PC-9 (cell line): ENCODE measurements around the gene CTNND1. TPM values are rescaled to one million over a fixed set of nuclear protein-coding genes. Genes with fewer than 3 reads are reported as not detected.

Experiments
- BruUV-seq: library from RNA; stranded (reverse); fragments of 400-500 nt; replicated peaks from 2 replicates; lab custom pipeline; 2021; lab: Mats Ljungman, UMichigan
- CTCF ChIA-PET: fragments of 300-600 bp; sonication (Branson Sonifier 250); formaldehyde crosslinking; loops from one replicate; lab custom pipeline; 2022; ENCODE audit warnings: antibody characterized with exemption; lab: Charles Lee
- POLR2A ChIA-PET: fragments of 300-600 bp; sonication (Branson Sonifier 250); formaldehyde crosslinking; loops from one replicate; lab custom pipeline; 2022; ENCODE audit warnings: antibody characterized with exemption; ENCODE audit not compliant: unreplicated experiment; lab: Charles Lee
- DNase-seq, 2 experiments: peaks; one replicate each; pipeline versions ENCODE4 v3.0.0 to v3.0.0-alpha.2; 2015 to 2022; ENCODE audit warnings: mixed read lengths in 1 of 2
- H2AFZ ChIP-seq: fragments of 200-600 bp; sonication (generic); 2 replicates; pipeline ENCODE4 v1.8.1; 2017; ENCODE audit warnings: antibody characterized with exemption
- H3F3A ChIP-seq: fragments of 200-600 bp; sonication (generic); 2 replicates; pipeline ENCODE4 v1.8.1; 2017; ENCODE audit warnings: antibody characterized with exemption, mild to moderate bottlenecking, low read depth; ENCODE audit not compliant: insufficient read depth
- H3K27ac ChIP-seq: fragments of 200-600 bp; sonication (generic); 2 replicates; pipeline ENCODE4 v1.6.1; 2016; ENCODE audit warnings: mixed run types
- H3K27me3 ChIP-seq: fragments of 200-600 bp; sonication (generic); 2 replicates; pipeline ENCODE4 v1.6.1; 2016; ENCODE audit warnings: low read depth, mixed run types; ENCODE audit not compliant: insufficient read depth
- H3K36me3 ChIP-seq: fragments of 200-600 bp; sonication (generic); 2 replicates; pipeline ENCODE4 v1.6.1; 2016; ENCODE audit warnings: low read depth, mixed run types
- H3K4me1 ChIP-seq: fragments of 200-600 bp; sonication (generic); replicated peaks from 2 replicates; pipeline ENCODE4 v1.6.1; 2016; ENCODE audit warnings: mixed run types; ENCODE audit not compliant: insufficient read depth
- H3K4me2 ChIP-seq: fragments of 200-600 bp; sonication (generic); 2 replicates; pipeline ENCODE4 v1.6.1; 2017; ENCODE audit warnings: mixed run types
- H3K4me3 ChIP-seq: fragments of 200-600 bp; sonication (generic); 2 replicates; pipeline ENCODE4 v1.6.1; 2016; ENCODE audit warnings: mixed run types
- H3K79me2 ChIP-seq: fragments of 200-600 bp; sonication (generic); 2 replicates; pipeline ENCODE4 v1.6.1; 2017; ENCODE audit warnings: low read depth, mixed run types
- H3K9me2 ChIP-seq: fragments of 200-600 bp; sonication (generic); 2 replicates; pipeline ENCODE4 v1.8.1; 2017; ENCODE audit warnings: mild to moderate bottlenecking; ENCODE audit not compliant: insufficient read depth
- H3K9me3 ChIP-seq: fragments of 200-600 bp; sonication (generic); 2 replicates; pipeline ENCODE4 v1.8.1; 2016; ENCODE audit warnings: low read depth; ENCODE audit not compliant: insufficient read depth
- H4K20me1 ChIP-seq: fragments of 200-600 bp; sonication (generic); 2 replicates; pipeline ENCODE4 v1.8.1; 2017; ENCODE audit not compliant: insufficient read depth
- CTCF ChIP-seq: fragments of 200-600 bp; sonication (generic); conservative IDR thresholded peaks from 2 replicates; pipeline ENCODE4 v1.6.1; 2017; ENCODE audit warnings: mixed run types, antibody characterized with exemption, mild to moderate bottlenecking, moderate library complexity
- EZH2 ChIP-seq: fragments of 200-600 bp; sonication (generic); IDR thresholded peaks from 2 replicates; pipeline ENCODE4 v1.8.0; 2017; ENCODE audit warnings: antibody characterized with exemption, low read depth
- intact Hi-C: fragments of 100-400 bp; cut with micrococcal nuclease; formaldehyde crosslinking; loops from one replicate; pipeline ENCODE4 v1.10.0; 2022; ENCODE audit not compliant: unreplicated experiment
- total RNA-seq: library from RNA; stranded (reverse); gene quantifications from 2 replicates; pipeline ENCODE4 v1.2.3, GENCODE V29; 2021

The CTNND1 gene
- total RNA-seq, 1 experiment from 2014 or later, result 340 TPM

DNA sequence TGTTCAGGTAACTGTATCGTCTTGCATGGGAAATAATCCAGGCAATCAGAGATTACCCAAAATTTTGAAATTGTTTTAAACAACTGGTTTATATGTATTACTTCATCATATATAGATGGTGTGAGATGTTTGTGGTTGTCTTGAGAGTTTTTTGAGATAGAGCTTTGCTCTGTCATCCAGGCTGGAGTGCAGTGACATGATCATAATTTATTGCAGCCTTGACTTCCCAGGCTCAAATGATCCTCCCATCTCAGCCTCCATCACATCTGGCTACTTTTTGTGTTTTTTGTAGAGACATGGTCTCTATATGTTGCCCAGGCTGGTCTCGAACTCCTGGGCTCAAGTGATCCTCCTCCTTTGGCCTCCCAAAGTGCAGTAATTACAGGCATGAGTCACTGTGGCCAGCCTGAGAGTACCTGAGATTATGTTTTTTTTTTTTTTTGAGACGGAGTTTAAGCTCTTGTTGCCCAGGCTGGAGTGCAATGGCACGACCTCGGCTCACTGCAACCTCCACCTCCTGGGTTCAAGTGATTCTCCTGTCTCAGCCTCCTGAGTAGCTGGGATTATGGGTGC, 11.5 kb downstream of the CTNND1 start:
- H3K36me3 ChIP-seq, result peaks cover 16% of the 10 kb centered on the region; the same call in 1 of the 2 replicates
- peak overlapping the region; percentile 78 for H3K4me2 ChIP-seq
- peak overlapping the region; percentile 86 for H3K27ac ChIP-seq
- no peaks in the 10 kb centered on the region for H3K27me3 ChIP-seq
- H3K4me3 ChIP-seq, result peak overlapping the region; percentile 40; the same call in 1 of the 2 replicates
- intact Hi-C loops, result loop anchor here (10.0 kb wide), 2 partner anchors 448 to 1782 kb away; partner anchors contain the start of gene TNKS1BP1
- peaks cover 75% of the 10 kb centered on the region for H3F3A ChIP-seq
- BruUV-seq, result no TSS peak
- peaks cover 100% of the 10 kb centered on the region for H3K79me2 ChIP-seq
- no peaks in the 10 kb centered on the region for H3K9me3 ChIP-seq
- H3K4me1 ChIP-seq, result peaks cover 89% of the 10 kb centered on the region
- no peaks in the 10 kb centered on the region for H3K9me2 ChIP-seq
- peak in 1 of 2 experiments; percentile 50 for DNase-seq
- H2AFZ ChIP-seq, result no peak overlapping the region
- ChIA-PET CTCF (interaction anchor here (0.6 to 1.5 kb wide), 3 partner anchors 9 to 549 kb away, joined by 3 to 7 read pairs (median 4); partner anchors contain the start of gene BTBD18), POLR2A (interaction anchor here (0.5 to 0.9 kb wide), 4 partner anchors 27 to 444 kb away, joined by 3 to 18 read pairs (median 4); partner anchors contain the start of gene SELENOH)
- no peak for TF ChIP-seq EZH2
- peaks cover 30% of the 10 kb centered on the region for H4K20me1 ChIP-seq

DNA sequence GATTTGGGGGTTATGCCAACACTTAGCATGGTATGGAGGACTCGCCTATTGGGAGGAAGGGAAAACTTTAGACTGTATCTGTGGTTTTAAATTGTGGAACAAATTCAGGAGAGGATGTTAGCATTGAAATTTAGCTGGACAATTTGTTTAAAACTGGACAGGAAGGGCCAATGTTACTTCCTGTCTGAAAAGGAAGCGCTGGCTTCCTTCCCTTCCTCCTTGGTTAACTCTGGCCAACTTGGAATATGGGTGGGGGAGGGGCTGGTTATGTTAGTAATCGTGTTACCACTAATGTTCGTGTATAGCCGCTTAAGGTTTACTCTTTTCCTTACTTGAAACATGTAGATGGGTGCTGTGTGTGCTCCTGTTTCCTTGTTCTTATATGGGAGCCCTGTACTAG, 13.9 kb downstream of the CTNND1 start:
- DNase-seq, result no peak
- Histone ChIP-seq H3K4me1 (peaks cover 97% of the 10 kb centered on the region), H3K27me3 (no peaks in the 10 kb centered on the region), H3K4me3 (peak overlapping the region; percentile 2; the same call in 1 of the 2 replicates), H3K27ac (peak overlapping the region; percentile 93), H3F3A (peaks cover 85% of the 10 kb centered on the region), H3K9me3 (no peaks in the 10 kb centered on the region), H2AFZ (no peak overlapping the region), H3K79me2 (peaks cover 97% of the 10 kb centered on the region), H4K20me1 (peaks cover 16% of the 10 kb centered on the region; the same call in 1 of the 2 replicates), H3K36me3 (peaks cover 11% of the 10 kb centered on the region; the same call in 1 of the 2 replicates), H3K9me2 (no peaks in the 10 kb centered on the region), H3K4me2 (peak overlapping the region; percentile 91)
- CTCF ChIA-PET, result interaction anchor here (0.6 kb wide), 1 partner anchor 28 kb away, joined by 3 read pairs; no protein-coding TSS in a partner anchor
- POLR2A ChIA-PET, result interaction anchor here (0.6 to 1.5 kb wide), 3 partner anchors 14 to 34 kb away, joined by 5 to 18 read pairs (median 6); partner anchors contain the start of genes CTNND1 and SELENOH
- no TSS peak for BruUV-seq
- intact Hi-C loops, result loop anchor here (10.0 kb wide), 2 partner anchors 451 to 1779 kb away; partner anchors contain the start of gene TNKS1BP1
- TF ChIP-seq EZH2 (no peak), CTCF (no peak)

GRCh38 chr11:57776031-57776521, 14.5 kb downstream of the CTNND1 start:
- Histone ChIP-seq H2AFZ (no peak overlapping the region), H3F3A (peaks cover 85% of the 10 kb centered on the region), H3K9me3 (no peaks in the 10 kb centered on the region), H3K79me2 (peaks cover 97% of the 10 kb centered on the region), H3K4me1 (peaks cover 97% of the 10 kb centered on the region), H3K36me3 (peaks cover 11% of the 10 kb centered on the region; the same call in 1 of the 2 replicates), H3K27me3 (no peaks in the 10 kb centered on the region), H4K20me1 (peaks cover 13% of the 10 kb centered on the region; the same call in 1 of the 2 replicates), H3K27ac (peak overlapping the region; percentile 93), H3K4me3 (peak overlapping the region; percentile 2; the same call in 1 of the 2 replicates), H3K4me2 (peak overlapping the region; percentile 91), H3K9me2 (no peaks in the 10 kb centered on the region)
- TF ChIP-seq CTCF (no peak), EZH2 (no peak)
- intact Hi-C loops, result loop anchor here (10.0 kb wide), 2 partner anchors 451 to 1779 kb away; partner anchors contain the start of gene TNKS1BP1
- DNase-seq, result peak in 1 of 2 experiments; percentile 67
- ChIA-PET POLR2A (interaction anchor here (0.6 to 0.7 kb wide), 5 partner anchors 13 to 109 kb away, joined by 3 to 6 read pairs (median 5); partner anchors contain the start of gene SELENOH), CTCF (interaction anchor here (0.6 kb wide), 1 partner anchor 29 kb away, joined by 3 read pairs; no protein-coding TSS in a partner anchor)
- BruUV-seq, result no TSS peak
